Measurements from ENCODE around the gene TRAPPC5. TPM values are rescaled to one million over a fixed set of nuclear protein-coding genes. Genes with fewer than 3 reads are reported as not detected.

The TRAPPC5 gene
- total and polyA plus RNA-seq, 8 donors: 4.5 to 203 (median 18.8) TPM

DNA sequence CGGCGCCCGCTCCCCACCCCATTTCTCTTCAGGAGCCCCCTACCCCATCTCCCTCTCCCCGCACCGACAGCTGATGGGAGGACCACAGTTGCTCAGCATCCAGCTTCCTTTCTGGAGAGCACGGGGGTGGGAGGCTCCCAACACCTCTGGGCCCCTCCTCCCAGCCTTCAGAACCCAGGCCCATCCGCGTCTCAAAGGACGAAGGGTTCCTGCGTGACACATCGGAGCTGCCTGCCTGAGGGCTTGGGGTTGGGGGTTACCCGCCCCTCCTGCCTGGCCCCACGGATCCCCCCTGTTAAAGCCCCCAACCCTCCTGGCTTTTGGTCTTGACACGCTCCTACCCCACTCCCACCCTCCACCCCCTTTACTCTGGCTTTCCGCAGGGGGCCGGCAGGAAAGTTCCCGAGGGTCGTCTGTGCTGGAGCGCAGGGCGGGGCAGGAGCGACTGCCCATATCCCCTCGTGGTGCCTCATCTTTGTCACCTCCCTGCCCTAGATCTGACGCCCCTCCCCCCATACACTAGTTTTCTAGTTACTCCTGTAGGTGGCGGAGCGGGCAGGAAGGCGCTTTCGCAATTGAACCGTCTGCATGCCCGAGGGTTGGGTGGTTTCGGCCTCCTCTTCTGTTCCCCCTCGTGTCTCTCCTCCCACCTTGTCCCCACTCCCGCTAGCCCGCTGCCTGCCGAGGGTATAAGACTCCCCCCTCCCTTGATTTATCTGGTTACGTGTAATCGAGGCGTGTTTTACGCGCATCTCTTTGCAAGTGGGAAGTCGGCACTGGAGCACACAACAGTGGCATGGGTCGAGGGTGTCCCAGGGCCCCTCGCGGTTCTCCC is 924 bp downstream of the TRAPPC5 start:
- Histone ChIP-seq H3K36me3 (peaks cover 7 to 35% (median 33%) of the 10 kb centered on the region in 4 donors), H3K4me3 (peak overlapping the region; percentile 94 to 100 (median 99)), H3K27me3 (peaks cover 0 to 37% (median 23%) of the 10 kb centered on the region in 3 donors), H3K4me1 (peaks cover 0 to 28% (median 24%) of the 10 kb centered on the region in 4 donors), H3K27ac (peak overlapping the region; percentile 88 to 96 (median 92)), H3K9me3 (no peaks in the 10 kb centered on the region)
- TF ChIP-seq EP300 (IDR thresholded peaks at IDR 0.05) (no peak), CTCF (IDR thresholded peaks at IDR 0.05) (peak in 5 of 7 experiments; percentile 25 to 52 (median 39))
- intact Hi-C loops (cut with DNase I; ENCODE audit: low total_unique reads): loop anchor here (10.0 kb wide), 1 partner anchor 107 kb away; no protein-coding TSS in a partner anchor
- WGBS, 5 donors: 5 to 7% (median 5%) methylated on average over 39 to 43 of the region's 43 CpGs
- DNase-seq: peak; percentile 75 to 92

- H3K36me3 ChIP-seq: peaks cover 7 to 35% (median 33%) of the 10 kb centered on the region in 4 donors
- no peak for TF ChIP-seq EP300 (IDR thresholded peaks at IDR 0.05)
- H3K4me3 ChIP-seq: peak overlapping the region; percentile 94 to 100 (median 99)
- intact Hi-C loops (cut with DNase I; ENCODE audit: low total_unique reads): loop anchor here (10.0 kb wide), 1 partner anchor 108 kb away; no protein-coding TSS in a partner anchor
- peaks cover 0 to 28% (median 24%) of the 10 kb centered on the region in 4 donors for H3K4me1 ChIP-seq
- WGBS, 5 donors: 79 to 94% (median 82%) methylated on average over 38 to 74 of the region's 74 CpGs
- peaks cover 0 to 29% (median 16%) of the 10 kb centered on the region in 3 donors for H3K27me3 ChIP-seq
- H3K9me3 ChIP-seq: no peaks in the 10 kb centered on the region
- DNase-seq: peak in 1 of 2 donors; percentile 51
- peak overlapping the region in 3 of 5 donors; percentile 91 to 96 (median 93) for H3K27ac ChIP-seq
Measured at GRCh38 chr19:7682175-7682855, 1.7 kb downstream of the TRAPPC5 start.

DNA sequence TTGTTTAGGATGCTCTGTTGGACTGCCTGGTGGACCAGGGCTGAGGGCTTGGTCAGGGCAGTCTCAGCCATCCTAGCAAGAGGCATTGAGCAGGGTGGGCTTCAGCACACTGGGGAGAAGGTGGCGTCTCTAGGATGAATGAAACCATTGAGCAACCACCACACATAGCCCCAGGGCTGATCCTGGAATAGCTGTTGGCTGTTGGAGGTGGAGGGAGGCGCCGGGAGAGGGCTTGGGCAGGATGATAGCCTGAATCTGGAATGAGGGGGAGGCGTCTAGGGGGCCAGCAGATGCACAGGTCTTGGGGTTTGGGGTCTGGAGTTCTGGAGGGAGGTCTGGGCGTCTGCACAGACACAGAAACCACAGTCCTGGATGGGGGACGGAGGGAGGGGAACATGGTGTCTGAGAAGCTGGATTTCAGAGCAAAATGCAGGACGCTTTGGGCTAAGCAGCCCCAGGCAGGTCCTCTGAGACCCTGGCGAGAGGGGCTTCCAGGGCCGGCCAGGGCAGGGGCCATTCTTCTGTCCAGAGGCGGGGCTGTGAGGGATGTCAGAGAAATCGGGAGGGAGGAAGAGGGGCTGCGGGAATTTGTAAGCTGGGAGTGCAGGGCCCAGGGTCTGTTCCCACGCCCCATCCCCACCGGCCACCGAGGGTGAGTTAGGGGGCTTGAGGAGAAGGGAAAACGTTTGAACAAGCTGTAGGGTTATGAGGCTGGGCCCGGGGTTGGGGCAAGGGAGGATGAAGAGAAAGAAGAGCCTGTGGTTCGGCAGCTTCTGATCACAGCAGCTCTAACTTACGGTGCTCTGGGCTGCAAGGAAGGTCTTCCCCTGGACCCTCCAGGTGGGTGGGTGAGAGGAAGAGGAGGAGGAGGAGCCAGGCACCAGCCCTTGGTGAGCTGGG is 5.2 kb downstream of the TRAPPC5 start:
- H3K36me3 ChIP-seq: peaks cover 7 to 35% (median 33%) of the 10 kb centered on the region in 4 donors
- 43 to 49% (median 47%) methylated on average over 19 of the region's 19 CpGs for WGBS, 5 donors
- intact Hi-C loops (cut with DNase I; ENCODE audit: low total_unique reads): loop anchor here (10.0 kb wide), 1 partner anchor 111 kb away; no protein-coding TSS in a partner anchor
- no peak for DNase-seq
- H3K27me3 ChIP-seq: peaks cover 0 to 20% (median 7%) of the 10 kb centered on the region in 3 donors
- TF ChIP-seq POLR2AphosphoS5 (IDR thresholded peaks at IDR 0.05): no peak
- no peak for TF ChIP-seq EP300 (IDR thresholded peaks at IDR 0.05)
- no peak for TF ChIP-seq CTCF (IDR thresholded peaks at IDR 0.05)
- no peak for TF ChIP-seq POLR2A (IDR thresholded peaks at IDR 0.05)
- H3K27ac ChIP-seq: no peak overlapping the region
- peaks cover 0 to 17% (median 16%) of the 10 kb centered on the region in 4 donors for H3K4me1 ChIP-seq
- H3K4me3 ChIP-seq: no peak overlapping the region
- H3K9me3 ChIP-seq: no peaks in the 10 kb centered on the region

GRCh38 chr19:7687177-7687576 is 6.5 kb downstream of the TRAPPC5 start:
- TF ChIP-seq POLR2A (IDR thresholded peaks at IDR 0.05) (no peak), POLR2AphosphoS5 (IDR thresholded peaks at IDR 0.05) (no peak), EP300 (IDR thresholded peaks at IDR 0.05) (no peak), CTCF (IDR thresholded peaks at IDR 0.05) (no peak)
- no peaks in the 10 kb centered on the region for H3K9me3 ChIP-seq
- DNase-seq: no peak
- peaks cover 0 to 6% (median 4%) of the 10 kb centered on the region in 4 donors for H3K4me1 ChIP-seq
- H3K27ac ChIP-seq: no peak overlapping the region
- H3K27me3 ChIP-seq: peaks cover 0 to 20% (median 7%) of the 10 kb centered on the region in 3 donors
- peaks cover 7 to 34% (median 31%) of the 10 kb centered on the region in 4 donors for H3K36me3 ChIP-seq
- no peak overlapping the region for H3K4me3 ChIP-seq
- intact Hi-C loops (cut with DNase I; ENCODE audit: low total_unique reads): loop anchor here (10.0 kb wide), 1 partner anchor 112 kb away; no protein-coding TSS in a partner anchor
- WGBS, 5 donors: 78 to 93% (median 85%) methylated on average over 7 to 12 of the region's 12 CpGs

Data from stomach (tissue), 9 donors.